SJCRH30 (cell line): ENCODE measurements around the gene RNF175. TPM values are rescaled to one million over a fixed set of nuclear protein-coding genes. Genes with fewer than 3 reads are reported as not detected.

Source experiments
- DNase-seq, 2 experiments: peaks; one replicate each; pipeline ENCODE4 v3.0.0-alpha.2; 2015 to 2020
- H3K27ac ChIP-seq: fragments of 250-450 bp; sonication (Bioruptor Pico); 2 replicates; pipeline ENCODE4 v1.5.1; 2020; ENCODE audit warnings: mild to moderate bottlenecking, moderate library complexity
- H3K27me3 ChIP-seq: fragments of 250-450 bp; sonication (Bioruptor Pico); 2 replicates; pipeline ENCODE4 v1.5.1; 2020; ENCODE audit warnings: mild to moderate bottlenecking, moderate library complexity
- H3K36me3 ChIP-seq: fragments of 250-450 bp; sonication (Bioruptor Pico); 2 replicates; pipeline ENCODE4 v1.5.1; 2020; ENCODE audit warnings: mild to moderate bottlenecking, moderate library complexity
- H3K4me1 ChIP-seq: fragments of 250-450 bp; sonication (Bioruptor Pico); 2 replicates; pipeline ENCODE4 v1.5.1; 2020; ENCODE audit warnings: mild to moderate bottlenecking, moderate library complexity
- H3K4me3 ChIP-seq: fragments of 250-450 bp; sonication (Bioruptor Pico); 2 replicates; pipeline ENCODE4 v1.5.1; 2020; ENCODE audit warnings: mild to moderate bottlenecking, moderate library complexity
- H3K9me3 ChIP-seq: fragments of 250-450 bp; sonication (Bioruptor Pico); replicated peaks from 2 replicates; pipeline ENCODE4 v1.5.1; 2020; ENCODE audit warnings: mild to moderate bottlenecking, moderate library complexity
- total RNA-seq: library from RNA; depleted of rRNA; stranded (reverse); fragments of >200 nt; shearing (Covaris generic); gene quantifications from 2 replicates; pipeline ENCODE4 v1.2.3, GENCODE V29; 2014

The RNF175 gene
- total RNA-seq, 1 experiment from 2014 or later: not detected

DNA sequence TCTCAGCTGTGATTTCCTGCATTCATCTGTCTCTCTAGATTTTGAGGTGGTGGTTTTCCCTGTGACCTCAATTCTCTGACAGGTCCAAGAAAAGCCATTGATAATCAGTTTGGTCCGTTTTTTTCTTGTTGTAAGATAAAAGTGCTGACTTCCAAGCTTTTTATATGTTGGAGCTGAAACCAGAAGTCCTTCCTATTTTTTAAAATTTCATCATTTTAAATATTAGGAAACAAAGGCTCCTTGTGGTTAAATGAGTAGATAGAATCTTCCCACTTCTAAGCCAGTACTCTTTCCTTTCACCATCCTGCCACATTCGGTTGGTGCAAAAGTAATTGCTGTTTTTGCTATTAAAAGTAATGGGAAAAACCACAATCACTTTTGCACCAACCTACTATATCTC, 18.3 kb downstream of the RNF175 start:
- DNase-seq: no peak
- Histone ChIP-seq H3K27ac (no peak overlapping the region), H3K4me1 (no peaks in the 10 kb centered on the region), H3K4me3 (no peak overlapping the region), H3K36me3 (no peaks in the 10 kb centered on the region), H3K9me3 (no peaks in the 10 kb centered on the region; the same call in 1 of the 2 replicates), H3K27me3 (no peaks in the 10 kb centered on the region)

DNA sequence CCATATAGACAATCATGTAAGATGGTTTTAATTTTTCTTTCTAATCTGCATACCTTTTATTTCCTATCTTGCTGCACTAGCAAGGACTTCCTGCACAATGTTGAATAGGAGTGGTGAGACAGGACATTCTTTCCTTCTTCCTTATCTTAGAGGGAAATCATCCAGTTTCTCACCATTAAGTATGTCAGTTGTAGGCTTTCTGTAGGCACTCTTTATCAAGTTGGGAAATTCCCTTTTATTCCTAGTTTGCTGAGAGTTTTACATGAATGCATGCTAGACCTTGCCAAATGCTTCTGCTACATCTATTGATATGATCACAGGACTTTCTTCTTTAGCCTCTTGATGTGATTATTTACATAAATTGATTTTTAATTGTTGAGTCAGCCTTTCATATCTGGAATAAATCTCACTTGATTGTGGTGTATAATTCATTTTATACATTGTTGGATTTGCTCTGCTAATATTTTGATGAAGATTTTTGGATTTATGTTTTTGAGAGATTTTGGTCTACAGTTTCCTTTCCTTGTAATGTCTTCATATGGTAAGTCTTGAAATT, 23.8 kb downstream of the RNF175 start:
- no peak for DNase-seq
- no peak overlapping the region for H3K27ac ChIP-seq
- H3K4me1 ChIP-seq: no peaks in the 10 kb centered on the region
- no peak overlapping the region for H3K4me3 ChIP-seq
- H3K27me3 ChIP-seq: no peaks in the 10 kb centered on the region
- no peaks in the 10 kb centered on the region; the same call in 1 of the 2 replicates for H3K9me3 ChIP-seq
- H3K36me3 ChIP-seq: no peaks in the 10 kb centered on the region

DNA sequence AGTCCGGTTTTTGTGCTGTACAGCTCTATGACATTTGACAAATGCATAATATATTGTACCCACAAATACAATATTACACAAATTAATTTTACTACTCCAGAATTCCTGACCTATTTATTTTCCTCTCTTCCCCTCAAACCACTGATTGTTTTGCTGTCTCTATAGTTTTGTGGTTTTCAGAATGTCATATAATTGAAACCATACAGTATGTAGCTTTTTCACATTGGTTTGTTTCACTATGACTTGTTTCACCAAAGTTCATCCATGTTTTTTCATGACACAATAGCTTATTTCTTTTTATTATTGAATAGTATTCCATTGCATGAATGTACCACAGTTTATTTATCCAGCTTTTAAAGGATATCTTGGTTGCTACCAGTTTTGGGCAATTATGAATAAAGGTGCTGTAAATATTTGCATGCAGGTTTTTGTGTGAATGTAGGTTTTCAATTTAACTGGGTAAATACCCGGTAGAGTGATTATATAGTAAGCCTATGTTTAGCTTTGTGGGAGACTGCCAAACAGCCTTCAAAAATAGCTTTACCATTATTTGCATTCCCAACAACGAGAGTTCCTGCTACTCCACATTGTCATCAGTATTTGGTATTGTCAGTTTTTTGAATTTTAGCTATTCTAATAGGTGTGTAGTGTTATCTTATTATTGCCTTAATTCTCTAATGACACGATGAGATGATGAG, 25.9 kb downstream of the RNF175 start:
- no peak overlapping the region for H3K27ac ChIP-seq
- no peaks in the 10 kb centered on the region for H3K9me3 ChIP-seq
- H3K4me1 ChIP-seq: no peaks in the 10 kb centered on the region
- no peaks in the 10 kb centered on the region for H3K36me3 ChIP-seq
- no peak overlapping the region for H3K4me3 ChIP-seq
- DNase-seq: no peak
- no peaks in the 10 kb centered on the region for H3K27me3 ChIP-seq

DNA sequence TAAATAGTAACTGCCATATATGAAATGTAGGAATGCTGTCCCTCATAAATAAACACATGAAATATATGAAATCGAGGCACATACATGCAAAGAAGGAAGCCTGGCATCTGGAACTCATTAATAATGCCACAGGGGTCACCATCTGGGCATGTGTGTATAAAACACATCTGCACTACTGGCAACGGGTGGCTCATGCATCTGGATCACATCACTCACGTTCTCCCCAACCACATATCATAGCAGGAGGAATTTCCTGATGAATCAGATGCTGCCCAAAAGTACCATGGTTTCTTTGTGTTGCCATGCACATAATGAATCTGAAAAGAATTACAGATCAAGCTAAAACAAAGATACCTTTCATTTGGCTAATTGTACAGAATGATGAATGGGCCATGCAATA, 28.6 kb downstream of the RNF175 start:
- Histone ChIP-seq H3K4me1 (no peaks in the 10 kb centered on the region), H3K27ac (no peak overlapping the region), H3K9me3 (no peaks in the 10 kb centered on the region), H3K27me3 (no peaks in the 10 kb centered on the region), H3K36me3 (no peaks in the 10 kb centered on the region), H3K4me3 (no peak overlapping the region)
- DNase-seq: no peak

DNA sequence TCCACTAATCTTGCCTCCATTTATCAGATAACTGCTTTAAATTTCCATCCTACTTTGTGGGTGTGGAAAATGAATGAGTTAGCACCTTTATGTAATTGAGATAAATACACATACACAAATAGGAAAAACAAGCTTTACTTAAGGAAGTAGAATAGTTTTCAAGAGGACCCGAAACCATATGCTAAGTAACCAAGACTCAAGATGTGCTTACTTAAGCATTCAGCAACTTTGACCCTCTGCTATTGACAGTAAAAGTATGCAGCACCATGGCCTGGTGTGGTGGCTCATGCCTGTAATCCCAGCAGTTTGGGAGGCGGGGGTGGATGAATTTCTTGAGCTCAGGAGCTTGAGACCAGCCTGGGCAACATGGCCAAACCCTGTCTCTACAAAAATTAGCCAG, 29.9 kb downstream of the RNF175 start:
- H3K9me3 ChIP-seq: no peaks in the 10 kb centered on the region
- H3K27me3 ChIP-seq: no peaks in the 10 kb centered on the region
- no peak overlapping the region for H3K27ac ChIP-seq
- H3K4me1 ChIP-seq: no peaks in the 10 kb centered on the region
- no peaks in the 10 kb centered on the region for H3K36me3 ChIP-seq
- DNase-seq: no peak
- no peak overlapping the region for H3K4me3 ChIP-seq

DNA sequence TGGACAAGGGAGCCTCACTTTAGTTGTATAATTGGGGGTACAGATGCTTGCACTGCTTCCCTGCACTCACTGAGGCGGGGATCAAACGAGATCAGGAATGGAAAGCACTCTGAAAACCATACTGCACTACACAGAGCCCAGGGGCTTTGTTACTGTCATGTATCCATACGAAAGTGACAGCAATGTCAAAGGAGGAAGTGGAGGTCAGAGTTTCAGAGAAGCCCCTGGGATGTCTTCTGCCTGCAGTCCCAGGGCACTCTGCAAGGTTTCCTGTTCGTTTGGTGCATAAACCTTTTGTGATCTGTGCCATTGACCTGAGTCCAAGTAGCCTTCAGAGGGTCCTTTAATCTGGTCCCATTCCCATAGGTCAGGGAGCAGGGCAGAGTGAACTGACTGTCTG, 31.2 kb downstream of the RNF175 start:
- H3K4me1 ChIP-seq: no peaks in the 10 kb centered on the region
- no peaks in the 10 kb centered on the region for H3K27me3 ChIP-seq
- no peak overlapping the region for H3K4me3 ChIP-seq
- no peak overlapping the region for H3K27ac ChIP-seq
- H3K36me3 ChIP-seq: no peaks in the 10 kb centered on the region
- DNase-seq: no peak
- H3K9me3 ChIP-seq: no peaks in the 10 kb centered on the region

DNA sequence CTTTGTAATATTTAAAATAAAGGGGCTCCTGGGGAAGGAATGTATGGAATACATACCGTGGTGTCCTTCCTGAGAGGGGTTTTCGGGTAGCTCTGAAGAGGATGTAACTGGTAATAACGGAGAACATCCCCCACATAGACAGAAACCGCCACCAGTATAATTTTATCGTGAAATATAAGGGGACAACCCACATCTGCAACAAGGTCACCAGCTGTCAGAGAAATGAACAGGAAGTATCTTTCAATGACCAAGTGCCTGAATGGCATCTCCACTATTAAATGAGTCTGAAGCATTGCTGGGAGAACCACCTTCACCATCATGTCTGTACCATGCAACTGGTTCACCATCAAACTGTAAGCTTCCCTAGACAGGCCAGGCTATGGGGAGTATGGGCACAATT, 31.7 kb downstream of the RNF175 start:
- Histone ChIP-seq H3K36me3 (no peaks in the 10 kb centered on the region), H3K4me1 (no peaks in the 10 kb centered on the region), H3K27me3 (no peaks in the 10 kb centered on the region), H3K9me3 (no peaks in the 10 kb centered on the region), H3K27ac (no peak overlapping the region), H3K4me3 (no peak overlapping the region)
- no peak for DNase-seq

DNA sequence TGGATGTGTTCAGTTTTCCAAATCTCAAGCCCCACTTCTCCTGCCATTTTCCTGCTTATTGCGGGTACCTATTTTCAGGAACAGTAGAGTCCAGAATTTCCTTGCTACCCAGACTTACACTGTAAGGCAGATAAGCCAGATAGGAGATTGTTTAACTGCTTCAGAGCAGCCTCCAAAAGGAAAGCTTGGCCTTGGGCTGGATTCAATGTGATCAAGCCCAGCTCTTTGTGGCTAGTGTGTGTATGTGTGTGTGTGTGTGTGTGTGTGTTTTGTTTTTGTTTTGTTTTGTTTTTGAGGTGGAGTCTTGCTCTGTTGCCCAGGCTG, 34.0 kb downstream of the RNF175 start:
- H3K9me3 ChIP-seq: no peaks in the 10 kb centered on the region
- H3K36me3 ChIP-seq: no peaks in the 10 kb centered on the region
- no peak overlapping the region for H3K4me3 ChIP-seq
- H3K27me3 ChIP-seq: no peaks in the 10 kb centered on the region
- H3K27ac ChIP-seq: no peak overlapping the region
- DNase-seq: no peak
- no peaks in the 10 kb centered on the region for H3K4me1 ChIP-seq

DNA sequence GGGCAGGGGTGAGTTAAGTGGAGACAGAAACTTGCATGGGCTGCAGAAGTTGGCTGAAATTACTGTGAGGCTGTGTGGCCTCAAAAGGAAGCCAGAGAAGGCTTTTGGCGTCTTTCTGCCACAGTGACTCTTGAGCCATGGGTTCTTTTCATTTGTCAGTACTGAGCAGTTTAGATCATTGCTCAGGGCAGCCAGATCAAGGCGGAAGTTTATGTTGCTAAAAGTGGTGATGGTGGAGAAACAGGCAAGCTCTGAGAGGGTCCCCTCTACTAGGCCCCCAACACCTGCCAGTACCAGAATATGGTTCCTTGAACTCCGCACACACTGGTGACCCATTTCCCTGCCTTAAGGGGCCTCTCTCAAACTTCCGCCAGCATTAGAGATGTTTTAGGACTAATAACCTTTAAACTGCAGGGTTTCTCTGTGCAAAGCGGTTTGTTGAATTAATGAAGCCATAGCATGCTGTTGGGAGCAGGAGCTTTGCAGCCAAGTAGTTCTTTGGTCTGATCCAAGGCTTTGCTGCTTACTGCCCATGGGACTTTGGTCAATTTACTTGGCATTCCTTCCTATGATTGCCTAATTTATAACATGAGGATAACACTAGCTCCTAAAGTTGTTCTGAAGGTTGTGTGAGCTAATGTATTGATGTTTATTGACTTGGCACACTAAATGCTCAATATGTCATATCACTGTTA, 34.5 kb downstream of the RNF175 start:
- H3K9me3 ChIP-seq: no peaks in the 10 kb centered on the region
- H3K27me3 ChIP-seq: no peaks in the 10 kb centered on the region
- H3K4me1 ChIP-seq: no peaks in the 10 kb centered on the region
- H3K27ac ChIP-seq: no peak overlapping the region
- no peak overlapping the region for H3K4me3 ChIP-seq
- DNase-seq: no peak
- no peaks in the 10 kb centered on the region for H3K36me3 ChIP-seq

DNA sequence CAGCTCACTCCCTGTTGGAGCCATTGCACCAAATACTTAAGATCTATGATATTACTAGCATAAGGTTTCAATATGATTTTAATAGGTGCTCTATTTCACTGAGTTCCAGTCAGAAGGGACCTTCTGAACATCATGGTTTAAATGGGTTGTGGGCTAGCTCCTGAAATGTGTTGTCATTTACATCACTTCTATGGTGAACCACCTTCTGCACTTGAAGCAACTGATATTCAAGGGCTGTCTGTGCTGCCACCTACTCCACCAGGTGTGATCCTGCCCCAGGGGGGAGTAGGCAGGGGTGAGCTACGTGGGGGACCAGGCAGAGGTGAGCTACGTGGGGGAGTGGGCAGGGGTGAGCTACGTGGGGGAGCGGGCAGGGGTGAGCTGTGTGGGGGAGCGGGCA, 35.2 kb downstream of the RNF175 start:
- Histone ChIP-seq H3K36me3 (no peaks in the 10 kb centered on the region), H3K9me3 (no peaks in the 10 kb centered on the region), H3K27ac (no peak overlapping the region), H3K4me1 (no peaks in the 10 kb centered on the region), H3K4me3 (no peak overlapping the region), H3K27me3 (no peaks in the 10 kb centered on the region)
- no peak for DNase-seq

DNA sequence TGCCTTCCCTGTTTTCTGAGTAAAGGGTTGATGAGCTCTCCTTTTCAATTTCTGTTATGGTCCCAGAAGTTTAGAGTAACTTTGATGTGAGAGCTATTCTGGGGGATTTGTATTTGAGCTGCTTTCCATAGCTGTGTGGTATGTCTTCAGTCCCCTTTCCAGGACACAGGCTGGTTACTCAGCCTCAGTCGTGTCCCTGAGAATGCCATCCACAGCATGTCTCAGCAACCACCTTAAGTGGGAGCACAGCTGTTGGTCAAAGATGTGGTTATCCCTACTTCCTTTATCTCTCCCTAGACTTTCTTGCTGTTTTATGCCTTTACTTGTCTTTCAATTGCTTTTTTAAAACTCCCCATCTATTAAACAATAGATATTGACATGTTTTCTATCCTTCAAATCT, 37.8 kb downstream of the RNF175 start:
- Histone ChIP-seq H3K4me1 (no peaks in the 10 kb centered on the region), H3K4me3 (no peak overlapping the region), H3K27ac (no peak overlapping the region), H3K9me3 (no peaks in the 10 kb centered on the region), H3K27me3 (no peaks in the 10 kb centered on the region), H3K36me3 (no peaks in the 10 kb centered on the region)
- DNase-seq: no peak

DNA sequence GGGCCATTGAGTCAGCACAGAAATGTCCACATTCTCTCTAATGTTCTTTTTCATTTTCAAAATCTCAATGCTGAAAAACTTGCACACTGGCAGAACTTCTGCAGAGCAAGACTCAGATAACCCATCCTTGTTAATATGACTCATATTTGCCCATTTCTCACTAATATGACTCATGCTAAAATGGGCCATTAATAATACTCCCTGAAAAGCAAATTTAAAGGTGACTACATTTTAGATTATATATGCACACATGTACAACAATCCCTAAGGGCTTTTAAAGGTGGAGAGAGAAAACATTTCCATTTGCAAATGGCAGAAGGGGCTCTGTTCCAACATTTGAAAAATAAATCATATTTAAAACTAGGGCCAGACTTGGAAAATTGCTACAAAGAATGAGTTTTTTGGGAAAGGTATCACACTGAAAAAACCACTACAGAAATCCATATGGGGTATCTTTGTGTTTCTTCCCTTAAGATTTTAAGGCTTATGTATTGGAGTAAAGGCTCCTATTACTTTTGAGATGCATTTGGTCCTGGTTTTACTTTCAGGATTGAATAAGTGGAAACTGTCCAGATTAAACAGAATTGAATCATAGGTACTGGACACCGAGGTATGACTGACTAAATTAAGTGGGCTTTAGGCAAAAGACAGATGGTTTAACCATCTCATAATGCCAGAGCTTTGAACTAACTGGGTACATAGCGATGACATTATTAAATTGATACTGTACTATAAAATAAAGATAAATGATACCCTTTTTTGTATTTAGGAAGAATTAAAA, 45.8 kb downstream of the RNF175 start:
- H3K4me1 ChIP-seq: no peaks in the 10 kb centered on the region
- H3K36me3 ChIP-seq: no peaks in the 10 kb centered on the region
- H3K9me3 ChIP-seq: no peaks in the 10 kb centered on the region
- DNase-seq: no peak
- H3K4me3 ChIP-seq: no peak overlapping the region
- no peaks in the 10 kb centered on the region for H3K27me3 ChIP-seq
- H3K27ac ChIP-seq: no peak overlapping the region

DNA sequence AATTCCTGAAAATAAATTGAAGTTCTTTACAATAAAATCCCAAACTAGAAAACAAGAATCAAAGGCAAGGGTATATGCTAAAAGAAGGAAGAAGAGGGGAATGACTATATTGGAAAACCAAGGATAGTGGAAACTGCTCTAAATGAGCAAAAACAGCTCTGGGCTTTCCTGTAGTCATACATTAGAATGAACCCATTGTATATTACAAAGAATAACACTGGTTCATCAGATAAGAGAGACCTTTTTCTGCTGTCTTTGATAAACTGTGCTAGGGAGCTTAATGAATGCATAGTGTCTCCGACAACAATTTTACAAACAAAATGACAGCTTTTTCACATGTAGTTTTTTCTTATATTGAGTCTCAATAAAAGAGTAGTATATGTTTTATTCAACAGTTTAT, 49.1 kb downstream of the RNF175 start:
- no peak for DNase-seq
- H3K27ac ChIP-seq: no peak overlapping the region
- no peaks in the 10 kb centered on the region for H3K4me1 ChIP-seq
- no peaks in the 10 kb centered on the region for H3K36me3 ChIP-seq
- no peaks in the 10 kb centered on the region for H3K9me3 ChIP-seq
- H3K27me3 ChIP-seq: no peaks in the 10 kb centered on the region
- H3K4me3 ChIP-seq: no peak overlapping the region

DNA sequence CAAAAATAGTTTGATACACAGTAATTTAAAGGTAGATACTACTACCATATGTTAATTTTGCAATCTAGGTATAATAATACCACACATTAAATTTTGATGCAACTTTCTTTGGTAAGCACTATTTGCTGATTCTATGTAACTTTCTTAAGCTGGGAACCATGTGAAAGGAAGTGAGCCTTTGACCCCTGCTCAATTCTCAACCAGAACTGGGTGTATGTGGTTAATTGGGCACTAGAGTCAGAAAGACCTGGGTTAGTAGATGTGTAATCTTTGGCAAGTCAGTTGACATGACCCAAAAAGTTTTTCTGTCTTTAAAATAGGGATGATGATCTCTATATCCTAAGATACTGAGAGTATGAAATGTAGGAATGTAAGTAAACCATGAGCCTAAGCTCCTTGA, 53.3 kb downstream of the RNF175 start:
- H3K4me1 ChIP-seq: no peaks in the 10 kb centered on the region
- no peak overlapping the region for H3K27ac ChIP-seq
- no peaks in the 10 kb centered on the region for H3K36me3 ChIP-seq
- no peak overlapping the region for H3K4me3 ChIP-seq
- no peak for DNase-seq
- H3K27me3 ChIP-seq: no peaks in the 10 kb centered on the region
- H3K9me3 ChIP-seq: no peaks in the 10 kb centered on the region

DNA sequence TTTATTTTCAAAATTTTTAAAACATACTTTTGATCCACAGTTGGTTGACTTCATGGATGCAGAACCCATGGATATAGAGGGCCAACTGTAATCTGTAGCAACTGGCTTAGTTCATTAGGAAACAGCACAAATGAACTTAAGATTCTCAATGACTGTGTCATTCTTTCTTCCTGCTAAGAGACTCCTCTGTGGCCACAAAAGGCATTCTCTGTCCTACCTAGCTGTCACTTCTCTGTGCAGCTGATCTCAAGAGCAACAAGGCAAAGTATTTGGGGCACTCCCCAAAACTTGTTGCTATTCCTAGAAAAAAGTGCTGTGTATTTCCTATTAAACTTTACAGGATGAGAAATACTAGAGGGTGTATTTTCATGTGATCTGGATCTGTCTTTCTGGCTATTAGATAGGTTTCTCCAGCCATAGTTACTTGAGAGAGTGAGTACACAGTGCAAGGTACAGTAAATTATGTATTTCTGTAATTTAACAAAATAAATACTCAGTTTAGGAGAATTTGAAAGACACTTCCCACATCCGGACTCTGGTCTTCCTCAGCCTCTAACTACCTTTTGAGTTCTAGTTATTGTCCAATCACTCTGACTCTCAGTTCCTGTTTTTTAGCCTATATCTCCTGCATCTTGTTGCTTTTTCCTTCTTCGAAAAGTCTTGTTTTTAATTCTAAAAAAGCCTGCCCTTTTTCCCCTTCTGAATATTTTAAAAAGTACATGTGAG, 53.9 kb downstream of the RNF175 start:
- no peaks in the 10 kb centered on the region for H3K27me3 ChIP-seq
- no peaks in the 10 kb centered on the region for H3K4me1 ChIP-seq
- no peak for DNase-seq
- H3K4me3 ChIP-seq: no peak overlapping the region
- H3K27ac ChIP-seq: no peak overlapping the region
- H3K36me3 ChIP-seq: no peaks in the 10 kb centered on the region
- H3K9me3 ChIP-seq: no peaks in the 10 kb centered on the region
